CD4-positive, alpha-beta T cell (primary cell): ENCODE measurements around the gene DLEC1. TPM values are rescaled to one million over a fixed set of nuclear protein-coding genes. Genes with fewer than 3 reads are reported as not detected.

ENCODE experiments used
- ATAC-seq: fragments of 200-7000 bp; cut with Tn5 transposase; one replicate; pipeline ENCODE4 v1.10.0; 2022; ENCODE audit warnings: mild to moderate bottlenecking; ENCODE audit not compliant: poor library complexity
- CTCF ChIA-PET: fragments of 350-600 bp; sonication (Branson Sonifier 250); formaldehyde crosslinking; loops from one replicate; lab custom pipeline; 2021; ENCODE audit warnings: antibody characterized with exemption, inconsistent platforms; lab: Charles Lee
- POLR2A ChIA-PET: fragments of 350-600 bp; sonication (Branson Sonifier 250); formaldehyde crosslinking; loops from one replicate; lab custom pipeline; 2021; ENCODE audit warnings: antibody characterized with exemption, inconsistent platforms; lab: Charles Lee
- DNase-seq, 14 experiments: peaks; one replicate each; pipeline ENCODE4 v3.0.0-alpha.2; 2013 to 2020; ENCODE audit warnings: mixed read lengths in 2 of 14
- H3K27ac ChIP-seq, 2 donors: one replicate each; pipeline versions ENCODE4 v1.5.1 to v1.7.0; 2013; ENCODE audit warnings: low read length in 2 of 2, low read depth in 1 of 2, mild to moderate bottlenecking in 1 of 2
- H3K27me3 ChIP-seq, 2 experiments: 1 replicate in 1 of 2; 2 replicates in 1 of 2; pipeline versions ENCODE4 v1.6.1 to v1.7.0; 2013; ENCODE audit warnings: low read length in 2 of 2, control low read depth in 1 of 2, mild to moderate bottlenecking in 1 of 2, moderate library complexity in 1 of 2; ENCODE audit not compliant: insufficient read depth in 2 of 2, control insufficient read depth in 1 of 2
- H3K36me3 ChIP-seq: one replicate; pipeline ENCODE4 v1.6.1; 2013; ENCODE audit warnings: low read length, control low read depth; ENCODE audit not compliant: insufficient read depth
- H3K4me1 ChIP-seq: one replicate; pipeline ENCODE4 v1.6.1; 2013; ENCODE audit warnings: low read length, control low read depth; ENCODE audit not compliant: insufficient read depth
- H3K4me3 ChIP-seq: one replicate; pipeline ENCODE4 v1.5.1; 2013; ENCODE audit warnings: mild to moderate bottlenecking, low read length, moderate library complexity
- H3K9me3 ChIP-seq, 2 experiments: 1 replicate in 1 of 2; 2 replicates in 1 of 2; pipeline versions ENCODE4 v1.6.1 to v1.7.0; 2013; ENCODE audit warnings: low read length in 2 of 2, mild to moderate bottlenecking in 2 of 2, control low read depth in 1 of 2, moderate library complexity in 1 of 2; ENCODE audit not compliant: control insufficient read depth in 1 of 2, insufficient read depth in 1 of 2
- H3K27ac Mint-ChIP-seq: one replicate; pipeline ENCODE4 v1.8.0; 2020; ENCODE audit warnings: mixed read lengths
- H3K27me3 Mint-ChIP-seq: one replicate; pipeline ENCODE4 v1.8.0; 2021; ENCODE audit warnings: mixed read lengths
- H3K36me3 Mint-ChIP-seq: one replicate; pipeline ENCODE4 v1.8.0; 2021; ENCODE audit warnings: low read depth, mixed read lengths
- H3K4me1 Mint-ChIP-seq: one replicate; pipeline ENCODE4 v1.8.0; 2021; ENCODE audit warnings: low read depth, mixed read lengths
- H3K4me3 Mint-ChIP-seq: one replicate; pipeline ENCODE4 v1.8.0; 2020; ENCODE audit warnings: mild to moderate bottlenecking, mixed read lengths
- H3K9me3 Mint-ChIP-seq: one replicate; pipeline ENCODE4 v1.8.0; 2020; ENCODE audit warnings: mixed read lengths
- intact Hi-C, 2 experiments: fragments of 100-400 bp; cut with DNase I in 1 of 2; cut with micrococcal nuclease in 1 of 2; formaldehyde crosslinking; loops; one replicate each; pipeline versions ENCODE4 v1.15.1 to v1.9.0; 2023 to 2025; cut with DNase I, micrococcal nuclease
- total RNA-seq, 174 experiments: library from RNA in 2 of 174; stranded (reverse) in 2 of 174; gene quantifications; one replicate each; pipeline ENCODE4 v1.2.3 and lab custom pipeline; 2021 to 2026
- TF ChIP-seq, protein P1 (sequence below): fragments of 200-600 bp; IDR thresholded peaks from one replicate; pipeline ENCODE4 v1.8.0; 2022; ENCODE audit warnings: antibody characterized with exemption, mild to moderate bottlenecking

The DLEC1 gene
- total RNA-seq, 2 experiments from 2014 or later, result 4.4 to 5.1 TPM

DNA sequence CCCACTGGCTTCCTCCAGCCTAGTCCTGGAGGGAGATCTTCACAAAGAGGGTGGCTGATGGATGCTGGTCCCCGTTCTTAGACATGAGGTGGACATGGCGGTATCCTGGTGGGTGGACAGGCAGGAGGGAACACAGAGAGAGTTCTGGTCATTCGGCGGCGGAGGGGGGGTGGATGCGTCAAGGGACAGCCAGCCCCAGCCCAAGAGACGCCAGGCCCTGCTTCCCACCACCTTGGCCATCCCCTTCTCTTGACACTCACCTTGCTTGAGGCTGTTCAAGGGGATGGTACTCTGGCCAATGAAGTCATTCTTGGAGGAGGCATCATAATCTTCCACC is 31.3 kb upstream of the DLEC1 start:
- DNase-seq (no peak), ATAC-seq (no peak)
- Histone ChIP-seq H3K4me1 (peaks cover 22% of the 10 kb centered on the region), H3K27me3 (no peaks in the 10 kb centered on the region), H3K4me3 (no peak overlapping the region), H3K9me3 (no peaks in the 10 kb centered on the region), H3K36me3 (peaks cover 51% of the 10 kb centered on the region), H3K27ac (peak overlapping the region in 1 of 2 donors; percentile 11)
- intact Hi-C loops, result loop anchor here in 1 of 2 experiments (10.0 kb wide), 2 partner anchors 1167 to 1377 kb away; partner anchors contain the start of gene SLC25A38
- Mint-ChIP-seq H3K36me3 (peaks cover 43% of the 10 kb centered on the region), H3K4me1 (peaks cover 19% of the 10 kb centered on the region), H3K27me3 (no peaks in the 10 kb centered on the region), H3K4me3 (no peak overlapping the region), H3K27ac (no peak overlapping the region), H3K9me3 (no peaks in the 10 kb centered on the region)
- POLR2A ChIA-PET, result no interaction called here
- CTCF ChIA-PET, result no interaction called here
- TF ChIP-seq, protein P1, sequence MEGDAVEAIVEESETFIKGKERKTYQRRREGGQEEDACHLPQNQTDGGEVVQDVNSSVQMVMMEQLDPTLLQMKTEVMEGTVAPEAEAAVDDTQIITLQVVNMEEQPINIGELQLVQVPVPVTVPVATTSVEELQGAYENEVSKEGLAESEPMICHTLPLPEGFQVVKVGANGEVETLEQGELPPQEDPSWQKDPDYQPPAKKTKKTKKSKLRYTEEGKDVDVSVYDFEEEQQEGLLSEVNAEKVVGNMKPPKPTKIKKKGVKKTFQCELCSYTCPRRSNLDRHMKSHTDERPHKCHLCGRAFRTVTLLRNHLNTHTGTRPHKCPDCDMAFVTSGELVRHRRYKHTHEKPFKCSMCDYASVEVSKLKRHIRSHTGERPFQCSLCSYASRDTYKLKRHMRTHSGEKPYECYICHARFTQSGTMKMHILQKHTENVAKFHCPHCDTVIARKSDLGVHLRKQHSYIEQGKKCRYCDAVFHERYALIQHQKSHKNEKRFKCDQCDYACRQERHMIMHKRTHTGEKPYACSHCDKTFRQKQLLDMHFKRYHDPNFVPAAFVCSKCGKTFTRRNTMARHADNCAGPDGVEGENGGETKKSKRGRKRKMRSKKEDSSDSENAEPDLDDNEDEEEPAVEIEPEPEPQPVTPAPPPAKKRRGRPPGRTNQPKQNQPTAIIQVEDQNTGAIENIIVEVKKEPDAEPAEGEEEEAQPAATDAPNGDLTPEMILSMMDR, result no peak

DNA sequence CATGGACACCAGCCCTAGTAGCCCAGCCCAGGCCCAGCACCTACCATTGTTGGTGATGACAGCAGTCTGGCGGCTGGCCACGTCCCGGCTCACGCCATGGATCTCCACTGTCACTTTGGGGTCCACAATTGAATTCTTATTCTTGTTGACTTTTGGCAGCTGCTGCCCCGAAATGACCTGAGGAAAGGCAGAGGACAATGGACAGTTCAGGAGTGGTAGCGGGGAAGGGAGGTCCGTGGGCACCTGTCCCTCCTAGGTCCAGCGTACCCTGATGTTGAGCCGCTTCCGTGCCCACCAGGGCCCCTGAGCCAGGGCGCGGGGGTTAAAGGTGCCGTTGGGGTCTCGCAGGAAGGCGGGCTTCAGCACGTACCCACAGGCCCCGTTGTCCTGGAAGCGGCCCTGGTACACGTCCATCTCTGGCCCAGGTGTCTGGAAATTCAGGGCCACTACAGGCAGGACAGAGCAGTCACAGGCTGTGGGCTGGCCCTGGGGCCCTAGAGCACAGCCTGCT is 30.8 kb upstream of the DLEC1 start:
- ChIA-PET CTCF (no interaction called here), POLR2A (no interaction called here)
- Mint-ChIP-seq H3K9me3 (no peaks in the 10 kb centered on the region), H3K27me3 (no peaks in the 10 kb centered on the region), H3K27ac (no peak overlapping the region), H3K4me3 (no peak overlapping the region), H3K36me3 (peaks cover 43% of the 10 kb centered on the region), H3K4me1 (peaks cover 14% of the 10 kb centered on the region)
- ATAC-seq (no peak), DNase-seq (no peak)
- Histone ChIP-seq H3K9me3 (no peaks in the 10 kb centered on the region), H3K4me1 (peaks cover 17% of the 10 kb centered on the region), H3K27me3 (no peaks in the 10 kb centered on the region), H3K36me3 (peaks cover 50% of the 10 kb centered on the region), H3K4me3 (no peak overlapping the region), H3K27ac (no peak overlapping the region)
- TF ChIP-seq, protein P1, result no peak
- intact Hi-C loops, result loop anchor here in 1 of 2 experiments (10.0 kb wide), 2 partner anchors 1167 to 1377 kb away; partner anchors contain the start of gene SLC25A38

GRCh38 chr3:38008971-38009580 is 29.9 kb upstream of the DLEC1 start:
- intact Hi-C loops, result loop anchor here in 1 of 2 experiments (10.0 kb wide), 2 partner anchors 1166 to 1376 kb away; partner anchors contain the start of gene SLC25A38
- TF ChIP-seq, protein P1, result no peak
- H3K36me3 Mint-ChIP-seq, result peaks cover 48% of the 10 kb centered on the region
- CTCF ChIA-PET, result no interaction called here
- peaks cover 57% of the 10 kb centered on the region for H3K36me3 ChIP-seq
- DNase-seq, result no peak
- no peaks in the 10 kb centered on the region for H3K27me3 ChIP-seq
- no peaks in the 10 kb centered on the region for H3K9me3 ChIP-seq
- peaks cover 9% of the 10 kb centered on the region for H3K4me1 ChIP-seq
- H3K27me3 Mint-ChIP-seq, result no peaks in the 10 kb centered on the region
- POLR2A ChIA-PET, result no interaction called here
- H3K4me3 ChIP-seq, result no peak overlapping the region
- peaks cover 11% of the 10 kb centered on the region for H3K4me1 Mint-ChIP-seq
- no peak for ATAC-seq
- H3K27ac Mint-ChIP-seq, result no peak overlapping the region
- no peak overlapping the region for H3K4me3 Mint-ChIP-seq
- no peaks in the 10 kb centered on the region for H3K9me3 Mint-ChIP-seq
- H3K27ac ChIP-seq, result no peak overlapping the region
